Stimulated activated CD8-positive, alpha-beta memory T cell treated with anti-CD3 and anti-CD28 coated beads, Interleukin-12 subunit alpha, Interleukin-12 subunit beta, amount 100 ng/mL, for 24 hours (primary cell): Measurements from ENCODE around the gene SYT15.

Source experiments
- DNase-seq: peaks from one replicate; pipeline ENCODE4 v3.0.0-alpha.2; 2020; ENCODE audit errors: extremely low read depth

Gene SYT15

GRCh38 chr10:46544989-46545791, 33.7 kb upstream of the SYT15 start:
- DNase-seq: no peak

GRCh38 chr10:46545861-46546590, 32.9 kb upstream of the SYT15 start:
- DNase-seq: no peak

GRCh38 chr10:46546591-46547540, 32.1 kb upstream of the SYT15 start:
- DNase-seq: no peak

- no peak for DNase-seq
Measured at GRCh38 chr10:46547541-46548497, 31.1 kb upstream of the SYT15 start.

GRCh38 chr10:46548498-46549090, 30.3 kb upstream of the SYT15 start:
- DNase-seq: no peak

- no peak for DNase-seq
Measured at GRCh38 chr10:46549171-46550075, 29.5 kb upstream of the SYT15 start.

- DNase-seq: no peak
Measured at GRCh38 chr10:46550076-46550790, 28.7 kb upstream of the SYT15 start.

GRCh38 chr10:46550795-46551700, 27.9 kb upstream of the SYT15 start:
- DNase-seq: no peak

GRCh38 chr10:46551701-46552525, 27.0 kb upstream of the SYT15 start:
- DNase-seq: no peak

- no peak for DNase-seq
Measured at GRCh38 chr10:46552526-46553237, 26.2 kb upstream of the SYT15 start.

- DNase-seq: no peak
Measured at GRCh38 chr10:46553238-46554049, 25.5 kb upstream of the SYT15 start.

GRCh38 chr10:46554166-46554781, 24.7 kb upstream of the SYT15 start:
- DNase-seq: no peak

- DNase-seq: no peak
Measured at GRCh38 chr10:46555366-46555712, 23.6 kb upstream of the SYT15 start.

GRCh38 chr10:46555713-46556514, 23.0 kb upstream of the SYT15 start:
- DNase-seq: no peak
